Measurements from ENCODE around the gene CNTN4.

Gene CNTN4

GRCh38 chr3:3015185-3016089, 916.8 kb downstream of the CNTN4 start:
- no peak for DNase-seq (ENCODE audit: low read depth in 1 of 2, low spot score in 1 of 2)

DNA sequence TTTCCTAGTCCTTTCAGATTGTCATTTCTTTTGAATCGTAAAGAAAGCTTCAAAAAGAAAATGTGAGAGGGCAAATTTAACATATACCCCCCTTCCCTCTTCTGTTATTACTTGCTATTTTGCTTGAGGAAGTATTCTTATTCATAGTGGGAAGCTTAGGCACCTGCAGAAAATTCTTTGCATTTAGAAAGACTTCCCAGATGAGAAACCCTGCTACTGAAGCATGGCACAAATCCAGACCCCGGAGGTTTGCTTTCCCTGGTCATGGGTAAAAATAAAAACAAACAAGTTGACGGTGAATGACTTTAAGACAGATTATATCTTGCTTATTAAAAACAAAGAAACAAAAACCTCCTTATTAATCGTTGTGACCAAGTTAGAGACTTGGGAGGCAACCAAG, 917.6 kb downstream of the CNTN4 start:
- no peak for DNase-seq (ENCODE audit: low read depth in 1 of 2, low spot score in 1 of 2)

DNA sequence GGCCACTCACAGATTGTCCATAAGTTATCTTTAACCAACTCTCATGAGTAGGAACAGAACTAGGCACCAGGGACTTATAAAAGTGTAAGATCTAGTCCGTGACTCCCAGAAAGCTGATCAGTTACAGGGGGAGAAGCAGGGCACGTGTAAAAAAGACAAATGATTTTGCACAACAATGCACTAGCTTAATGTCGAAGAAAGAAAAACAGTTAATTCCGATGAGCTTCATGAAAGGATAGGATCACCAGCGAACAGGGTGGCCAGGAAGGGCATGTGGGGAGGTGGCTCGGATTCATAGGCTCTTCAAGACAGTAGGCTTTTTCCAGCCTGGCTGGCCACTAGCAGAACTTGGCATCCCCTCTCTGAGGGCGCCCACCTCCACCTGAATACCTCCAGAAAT, 921.5 kb downstream of the CNTN4 start:
- DNase-seq (ENCODE audit: low read depth in 1 of 2, low spot score in 1 of 2) = no peak

DNA sequence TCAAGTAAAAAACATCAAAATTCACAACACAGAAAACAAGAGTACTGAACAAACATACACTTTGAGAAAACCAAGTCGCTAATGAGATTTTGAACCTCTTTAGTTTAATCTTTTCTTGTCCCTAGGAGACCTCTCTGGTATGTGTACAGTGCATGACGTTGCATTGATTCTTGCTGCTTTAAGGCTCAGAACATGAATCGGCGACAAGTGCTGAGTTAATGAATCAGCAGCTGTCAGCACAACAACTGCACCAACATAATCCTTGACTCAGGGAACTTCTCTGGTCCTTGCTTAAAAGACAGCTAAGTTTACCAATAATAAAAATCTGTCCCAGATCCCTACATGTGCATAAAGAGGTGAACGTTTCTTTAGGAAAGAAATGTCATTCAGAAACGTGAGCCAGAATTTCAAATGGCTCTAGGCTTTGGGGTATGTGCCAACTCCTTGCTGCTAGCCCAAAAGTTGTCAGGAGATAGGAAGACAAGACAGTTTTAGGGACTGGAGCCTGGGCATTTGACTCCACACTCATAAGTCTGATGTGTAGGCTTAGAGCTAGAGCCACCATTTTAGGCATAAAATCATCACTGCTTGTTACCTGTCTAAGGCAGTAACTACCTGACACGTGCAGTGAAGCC, 924.6 kb downstream of the CNTN4 start:
- no peak for DNase-seq (ENCODE audit: low read depth in 1 of 2, low spot score in 1 of 2)

DNA sequence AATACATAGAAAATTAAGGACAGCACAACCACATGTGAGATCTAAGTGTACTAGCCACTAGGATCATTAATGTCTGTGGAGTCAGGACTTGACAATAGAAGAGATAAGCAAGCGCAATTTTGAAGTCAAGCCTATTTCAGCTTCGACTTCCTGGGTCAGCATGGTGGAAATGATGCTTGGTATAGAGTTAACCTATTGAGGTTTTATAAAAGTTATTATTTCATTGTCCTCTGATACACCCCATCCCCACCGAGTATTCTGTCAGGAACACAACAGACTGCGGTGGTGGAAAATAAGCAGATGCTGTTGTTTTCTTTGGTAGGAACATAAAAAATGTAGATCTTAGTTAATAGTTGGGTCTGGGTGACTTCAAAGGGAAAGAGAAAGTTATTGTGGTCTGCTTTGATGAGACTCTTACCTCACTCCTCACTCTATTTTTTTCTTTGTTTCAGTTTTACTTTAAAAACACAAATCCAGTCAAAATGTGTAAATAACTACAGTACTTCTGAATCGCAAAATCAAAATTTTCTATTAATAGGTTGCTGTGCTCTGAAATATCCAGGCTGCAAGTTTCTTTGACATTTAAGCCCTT, 929.4 kb downstream of the CNTN4 start:
- no peak for DNase-seq (ENCODE audit: low read depth in 1 of 2, low spot score in 1 of 2)

GRCh38 chr3:3031326-3031725, 932.7 kb downstream of the CNTN4 start:
- no peak for DNase-seq (ENCODE audit: low read depth in 1 of 2, low spot score in 1 of 2)

DNA sequence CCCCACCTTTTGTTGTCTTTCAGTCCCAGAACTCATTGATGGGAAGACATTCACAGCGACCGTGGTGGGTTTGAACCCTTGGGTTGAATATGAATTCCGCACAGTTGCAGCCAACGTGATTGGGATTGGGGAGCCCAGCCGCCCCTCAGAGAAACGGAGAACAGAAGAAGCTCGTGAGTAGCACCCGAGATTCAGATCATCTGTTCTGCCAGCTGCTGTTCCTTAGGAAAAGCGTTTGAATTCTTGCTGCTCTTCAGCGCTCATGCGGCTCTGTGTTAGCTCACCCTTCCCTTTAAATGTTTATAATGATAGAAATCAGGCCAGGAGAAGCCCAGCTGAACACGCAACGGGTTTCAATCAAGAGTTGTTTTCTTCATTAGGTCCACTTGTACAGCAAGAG, 938.5 kb downstream of the CNTN4 start:
- no peak for DNase-seq (ENCODE audit: low read depth in 1 of 2, low spot score in 1 of 2)

DNA sequence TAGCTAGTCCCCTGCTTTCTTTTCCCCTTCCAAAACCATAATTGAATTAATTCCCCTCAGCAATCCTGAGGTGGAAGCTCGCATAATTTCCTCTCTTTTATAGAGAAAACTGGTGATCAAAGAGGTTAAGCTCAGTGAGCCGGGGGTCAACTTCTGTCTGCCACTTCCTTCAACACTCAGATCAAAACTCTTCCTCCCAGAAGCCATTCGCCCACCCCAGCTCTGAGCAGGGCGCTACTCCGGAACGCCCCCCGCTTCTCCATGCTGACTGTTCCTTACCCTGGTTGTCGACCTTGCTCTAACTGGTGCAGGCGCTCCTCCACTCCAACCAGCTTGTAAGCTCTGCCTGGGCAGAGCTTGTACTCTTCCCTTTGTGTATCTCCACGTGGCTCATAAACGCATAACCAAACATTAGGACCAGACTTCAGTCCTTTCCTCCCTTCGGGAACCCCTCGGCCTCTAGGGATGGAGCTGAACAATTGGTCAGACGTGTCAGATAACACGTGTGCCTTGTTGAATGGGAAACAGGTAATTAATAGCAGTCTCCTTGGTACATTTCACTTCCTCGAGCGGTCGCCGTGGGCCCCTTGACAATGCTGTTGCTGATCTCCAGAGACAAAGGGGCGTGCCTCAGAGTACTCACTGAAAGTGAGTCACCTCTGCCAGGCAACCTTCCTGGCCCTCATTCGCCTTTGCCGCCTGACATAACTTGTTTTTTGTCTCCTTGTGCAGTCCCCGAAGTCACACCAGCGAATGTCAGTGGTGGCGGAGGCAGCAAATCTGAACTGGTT, 939.7 kb downstream of the CNTN4 start:
- DNase-seq (ENCODE audit: low read depth in 1 of 2, low spot score in 1 of 2) = no peak

- no peak for DNase-seq (ENCODE audit: low read depth in 1 of 2, low spot score in 1 of 2)
Measured at GRCh38 chr3:3053974-3054373, 955.3 kb downstream of the CNTN4 start.

DNA sequence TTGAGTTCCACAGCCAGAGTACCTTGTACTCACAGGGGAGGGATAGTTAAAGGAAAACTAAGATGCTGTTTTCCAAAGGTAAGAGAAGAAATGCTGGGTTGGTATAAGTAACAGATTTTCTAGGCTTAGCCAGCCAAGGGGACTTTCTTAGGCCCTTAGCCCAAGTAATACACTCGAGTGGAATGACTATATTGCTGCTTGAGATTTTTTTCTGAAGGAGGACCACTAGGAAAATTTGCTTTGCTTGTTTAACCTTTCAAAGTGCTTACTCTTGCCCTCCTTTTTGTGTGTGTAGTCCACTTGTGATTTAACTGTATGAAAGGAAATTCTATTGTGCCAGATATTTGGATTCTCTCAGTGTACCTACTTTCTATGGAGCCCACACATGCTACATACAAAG, 961.0 kb downstream of the CNTN4 start:
- no peak for DNase-seq (ENCODE audit: low read depth in 1 of 2, low spot score in 1 of 2)

DNA sequence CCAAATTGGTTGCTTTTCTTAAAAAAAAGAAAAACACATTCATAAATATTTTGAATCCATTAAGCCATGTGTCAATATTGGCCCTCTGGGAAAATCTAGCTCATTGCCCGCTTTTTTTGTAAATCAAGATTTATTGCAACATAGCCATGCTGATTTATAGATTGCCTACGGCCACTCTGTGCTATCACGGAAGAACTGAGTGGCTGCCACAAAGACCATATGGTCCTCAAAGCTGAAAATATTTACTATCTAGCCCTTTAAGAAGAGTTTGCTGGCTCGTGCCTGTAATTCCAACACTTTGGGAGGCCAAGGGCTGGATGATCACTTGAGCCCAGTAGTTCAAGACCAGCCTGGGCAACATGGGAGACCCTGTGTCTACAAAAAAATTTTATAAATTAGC, 965.6 kb downstream of the CNTN4 start:
- DNase-seq (ENCODE audit: low read depth in 1 of 2, low spot score in 1 of 2) = no peak

DNA sequence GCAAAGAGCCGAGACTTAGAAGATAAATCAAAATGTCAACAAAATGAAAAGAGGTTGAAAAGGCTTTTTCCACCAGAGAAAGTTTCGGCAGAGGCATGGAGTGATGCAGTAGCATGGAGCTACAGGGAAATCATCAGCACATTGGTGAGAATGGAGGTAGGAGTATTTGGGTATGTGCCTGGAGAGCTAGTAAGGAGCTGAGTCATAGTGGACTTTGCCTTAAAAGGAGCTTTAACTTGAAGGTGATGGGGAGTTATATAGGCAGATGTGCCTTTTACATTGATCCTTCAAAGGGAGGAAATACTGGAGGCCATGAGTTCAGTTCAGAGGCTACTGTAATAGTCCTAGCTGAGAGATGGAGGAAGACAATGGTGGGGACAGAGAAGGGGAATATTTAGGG, 967.2 kb downstream of the CNTN4 start:
- no peak for DNase-seq (ENCODE audit: low read depth in 1 of 2, low spot score in 1 of 2)

DNA sequence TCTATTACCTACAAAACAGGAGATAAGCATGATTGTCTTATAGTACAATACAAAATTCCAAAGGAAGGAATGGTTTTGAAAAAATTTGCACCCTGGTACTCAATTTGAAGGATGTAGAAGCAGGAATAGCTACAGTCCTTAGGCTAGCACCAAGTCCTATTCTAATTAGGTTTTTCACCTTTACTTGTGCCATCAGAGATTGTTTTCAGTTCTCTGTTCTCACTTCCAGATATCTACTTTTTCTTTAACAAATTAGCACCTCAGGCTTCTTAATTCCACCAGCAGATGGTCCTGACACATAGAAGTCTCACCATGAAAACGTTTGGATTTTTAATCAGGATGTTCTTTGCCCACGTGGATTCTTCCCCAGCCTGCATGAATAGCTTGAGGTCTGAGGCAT, 967.7 kb downstream of the CNTN4 start:
- DNase-seq (ENCODE audit: low read depth in 1 of 2, low spot score in 1 of 2) = no peak

DNA sequence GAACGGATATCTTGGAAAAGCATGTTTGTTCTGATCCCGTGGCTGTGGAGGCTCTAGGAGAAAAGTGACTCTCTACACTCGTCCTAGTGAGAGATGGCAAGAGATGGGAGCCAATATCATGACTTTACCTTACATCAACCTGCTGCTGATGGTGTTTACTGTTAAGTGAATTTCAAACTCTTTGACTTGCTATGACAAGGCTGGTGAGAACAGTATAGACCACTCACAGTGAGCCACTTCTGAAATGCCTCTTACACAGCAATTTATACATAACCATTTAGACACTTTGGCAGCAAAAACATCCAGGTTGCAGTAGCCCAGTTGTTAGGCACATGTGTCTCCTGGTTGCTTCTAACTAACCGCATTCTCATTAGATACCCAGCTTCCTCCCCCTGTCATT, 968.2 kb downstream of the CNTN4 start:
- DNase-seq (ENCODE audit: low read depth in 1 of 2, low spot score in 1 of 2) = no peak

DNA sequence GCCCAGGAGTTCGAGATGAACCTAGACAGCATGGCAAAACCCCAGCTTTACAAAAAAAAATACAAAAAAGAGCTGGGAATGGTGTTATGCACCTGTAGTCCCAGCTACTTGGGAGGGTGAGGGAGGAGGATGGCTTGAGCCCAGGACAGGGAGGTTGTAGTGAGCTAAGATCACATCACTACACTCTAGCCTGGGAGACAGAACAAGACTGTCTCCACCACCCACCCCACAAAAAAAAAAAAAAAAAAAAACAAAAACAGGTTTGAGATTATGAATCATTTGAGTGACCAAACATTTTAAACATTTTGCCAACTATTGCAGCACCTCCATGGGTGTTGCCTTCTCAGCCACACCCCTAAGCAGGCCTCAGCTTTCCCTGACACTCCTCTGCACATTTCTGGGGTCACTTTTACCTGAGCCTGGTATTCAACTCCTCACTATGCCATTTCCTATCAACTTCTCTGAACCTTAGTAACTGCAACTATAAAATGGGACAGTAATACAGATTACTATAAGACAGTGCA, 969.8 kb downstream of the CNTN4 start:
- DNase-seq (ENCODE audit: low read depth in 1 of 2, low spot score in 1 of 2) = no peak

- DNase-seq (ENCODE audit: low read depth in 1 of 2, low spot score in 1 of 2) = no peak
Measured at GRCh38 chr3:3069723-3070122, 971.1 kb downstream of the CNTN4 start.

DNA sequence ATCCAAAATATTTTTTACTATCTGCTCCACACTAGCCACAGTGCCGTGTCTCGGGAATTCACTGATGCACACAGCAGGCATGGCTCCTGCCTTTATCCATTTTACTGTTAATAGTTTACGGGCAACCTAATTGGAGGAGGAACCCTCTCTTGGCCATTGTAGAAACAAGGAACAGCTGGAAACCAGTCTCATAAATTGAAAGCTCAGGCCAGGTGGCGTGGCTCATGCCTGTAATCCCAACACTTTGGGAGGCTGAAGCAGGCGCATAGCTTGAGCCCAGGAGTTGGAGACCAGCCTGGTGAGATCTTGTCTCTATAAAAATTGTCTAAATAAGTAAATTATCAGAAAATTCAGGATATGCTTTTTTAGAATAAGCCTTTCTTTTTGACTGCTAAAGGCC, 972.5 kb downstream of the CNTN4 start:
- no peak for DNase-seq (ENCODE audit: low read depth in 1 of 2, low spot score in 1 of 2)

DNA sequence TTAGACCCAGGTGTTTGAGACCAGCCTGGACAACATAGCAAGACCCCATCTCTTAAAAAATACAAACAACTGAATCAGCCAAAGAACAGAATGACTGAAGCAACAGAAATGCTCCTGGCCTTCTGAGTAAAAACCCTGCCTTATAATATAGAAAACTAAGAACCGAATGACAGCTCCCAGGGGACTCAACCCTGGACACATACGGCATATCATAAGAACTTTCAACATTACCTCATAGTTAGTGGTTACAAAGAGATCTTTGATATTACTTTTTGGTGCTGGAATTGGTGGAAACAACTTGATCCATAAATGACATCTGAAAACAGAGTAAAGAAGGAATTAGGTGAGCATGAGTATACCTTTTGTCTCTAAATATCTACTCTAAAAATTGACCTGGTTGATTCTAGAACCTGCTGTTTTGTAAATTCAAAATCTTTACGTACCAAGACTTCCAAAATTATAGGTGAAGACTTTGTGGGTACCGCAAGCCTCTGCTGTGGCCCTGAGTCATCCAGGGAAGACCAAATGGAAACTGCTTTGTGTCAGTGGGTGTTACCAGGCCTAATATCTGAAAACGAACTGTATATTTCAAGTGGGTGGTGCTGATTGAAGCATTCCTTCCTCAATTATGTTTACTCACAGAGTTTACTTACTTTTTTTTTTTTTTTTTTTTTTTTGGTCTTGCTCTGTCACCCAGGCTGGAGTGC, 976.0 kb downstream of the CNTN4 start:
- DNase-seq (ENCODE audit: low read depth in 1 of 2, low spot score in 1 of 2) = no peak

- DNase-seq (ENCODE audit: low read depth in 1 of 2, low spot score in 1 of 2) = no peak
Measured at GRCh38 chr3:3080309-3080708, 981.6 kb downstream of the CNTN4 start.

DNA sequence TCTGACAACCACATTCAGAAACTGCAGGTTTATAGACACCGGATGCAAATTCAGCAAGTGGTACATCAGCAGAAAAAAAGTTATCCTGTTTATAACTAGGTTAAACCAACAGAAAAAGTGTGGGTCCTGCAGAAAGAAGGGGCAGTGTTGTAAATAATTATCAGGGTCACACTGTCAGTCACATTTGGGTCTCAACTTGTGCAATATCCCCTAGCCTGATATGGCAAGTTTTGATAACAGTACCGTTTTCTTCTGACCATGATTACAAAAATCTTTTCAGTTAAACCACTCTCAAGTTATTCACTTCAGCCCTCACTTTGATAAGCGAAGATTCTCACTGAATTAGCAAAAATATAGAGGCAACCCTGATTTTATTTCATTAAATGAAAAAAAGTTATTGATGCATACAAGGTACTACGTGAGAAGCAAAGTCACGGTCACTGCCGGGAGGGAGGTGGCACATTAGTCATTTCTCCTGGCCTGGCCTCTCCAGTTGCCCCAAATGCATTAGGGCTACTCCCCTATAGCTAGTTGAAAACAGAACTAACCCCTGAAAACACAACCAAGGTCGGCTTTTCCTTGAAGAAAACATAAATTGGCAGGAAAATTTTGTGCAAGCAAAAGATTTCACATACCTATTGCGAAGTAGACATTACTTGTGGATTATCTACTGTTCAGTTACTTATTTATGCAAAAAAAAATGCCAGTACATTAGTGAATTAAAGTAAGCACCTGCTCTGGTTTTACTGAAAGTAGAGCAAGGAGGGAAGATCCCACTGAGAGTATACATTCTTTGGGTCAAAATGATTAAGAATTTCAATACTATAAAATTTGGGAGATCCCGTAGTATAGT, 982.9 kb downstream of the CNTN4 start:
- DNase-seq (ENCODE audit: low read depth in 1 of 2, low spot score in 1 of 2) = no peak

Data from activated CD4-positive, alpha-beta T cell treated with anti-CD3 and anti-CD28 coated beads, Interleukin-2, amount 50 U/mL, for 24 hours (primary cell).